ENCODE measurements around the gene FAM118B. TPM values are rescaled to one million over a fixed set of nuclear protein-coding genes. Genes with fewer than 3 reads are reported as not detected.

FAM118B gene
- total and polyA plus RNA-seq, 4 donors: 25.8 to 40.4 (median 33.7) TPM

DNA sequence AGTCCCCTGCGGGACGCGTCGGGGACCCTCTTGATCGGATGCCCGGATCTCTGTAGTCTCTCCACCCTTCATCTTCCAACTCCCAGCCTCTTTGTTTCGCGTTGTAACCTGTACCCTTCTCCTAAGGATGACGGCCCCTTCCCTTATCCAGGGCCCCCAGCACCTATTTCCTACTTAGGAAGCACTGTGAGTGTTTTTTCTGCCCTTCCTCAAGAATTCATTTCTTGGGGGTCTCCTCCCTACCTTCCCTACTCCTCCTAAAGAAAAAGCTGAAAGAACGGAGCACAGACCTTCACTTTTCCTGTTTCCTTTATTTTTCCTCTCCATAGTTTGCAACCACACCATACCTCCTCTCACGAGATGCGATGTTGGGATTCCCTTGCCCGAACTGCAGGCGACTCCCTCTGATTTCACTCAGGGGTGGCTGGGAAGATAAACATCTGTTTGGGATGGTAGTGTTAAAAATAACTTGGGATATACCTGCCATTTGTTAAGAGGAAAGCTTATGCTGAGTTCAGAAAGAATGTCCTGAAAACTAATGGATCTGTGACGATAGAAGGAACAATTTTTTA is 593 bp downstream of the FAM118B start:
- no peak overlapping the region for H3K27ac ChIP-seq (ENCODE audit: low read depth, low read length)
- DNase-seq (ENCODE audit: low read depth in 4 of 6, low spot score in 6 of 6): no peak
- H3K36me3 ChIP-seq (ENCODE audit: control insufficient read depth, insufficient read depth, low read length): peaks cover 4% of the 10 kb centered on the region
- peak overlapping the region; percentile 100 for H3K4me3 ChIP-seq (ENCODE audit: low read depth, low read length)
- peaks cover 9% of the 10 kb centered on the region for H3K4me1 ChIP-seq (ENCODE audit: control insufficient read depth, insufficient read depth, low read length)
- no peaks in the 10 kb centered on the region for H3K9me3 ChIP-seq (ENCODE audit: control insufficient read depth, insufficient read depth, low read length)
- no peaks in the 10 kb centered on the region for H3K27me3 ChIP-seq (ENCODE audit: control insufficient read depth, insufficient read depth, low read length)
- WGBS (ENCODE audit: insufficient coverage): 1% methylated on average over 11 of the region's 15 CpGs

DNA sequence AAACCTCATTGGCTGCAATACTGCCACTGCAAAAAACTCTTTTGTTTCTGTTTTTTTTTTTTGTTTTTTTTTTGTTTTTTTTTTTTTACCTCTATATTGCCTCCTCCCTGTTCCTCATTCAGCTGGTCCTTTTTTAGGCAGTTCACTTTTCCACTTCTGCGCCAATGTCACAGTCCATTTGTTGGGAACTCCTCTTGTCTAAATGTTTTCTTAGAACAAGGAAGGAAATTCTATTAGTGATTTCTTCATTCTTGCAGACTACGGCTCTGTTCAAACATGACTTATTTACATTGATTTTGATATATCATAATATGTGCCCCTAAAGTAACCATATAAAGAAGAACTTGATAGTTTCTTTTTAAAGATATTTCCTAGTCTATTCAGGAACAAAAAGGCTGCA is 2.9 kb downstream of the FAM118B start:
- Histone ChIP-seq H3K4me1 (ENCODE audit: control insufficient read depth, insufficient read depth, low read length) (peaks cover 9% of the 10 kb centered on the region), H3K9me3 (ENCODE audit: control insufficient read depth, insufficient read depth, low read length) (no peaks in the 10 kb centered on the region), H3K27ac (ENCODE audit: low read depth, low read length) (no peak overlapping the region), H3K4me3 (ENCODE audit: low read depth, low read length) (no peak overlapping the region), H3K36me3 (ENCODE audit: control insufficient read depth, insufficient read depth, low read length) (peaks cover 3% of the 10 kb centered on the region), H3K27me3 (ENCODE audit: control insufficient read depth, insufficient read depth, low read length) (no peaks in the 10 kb centered on the region)
- no peak for DNase-seq (ENCODE audit: low read depth in 4 of 6, low spot score in 6 of 6)
- WGBS (ENCODE audit: insufficient coverage): no CpG with 5 or more reads among the region's 2 CpGs

DNA sequence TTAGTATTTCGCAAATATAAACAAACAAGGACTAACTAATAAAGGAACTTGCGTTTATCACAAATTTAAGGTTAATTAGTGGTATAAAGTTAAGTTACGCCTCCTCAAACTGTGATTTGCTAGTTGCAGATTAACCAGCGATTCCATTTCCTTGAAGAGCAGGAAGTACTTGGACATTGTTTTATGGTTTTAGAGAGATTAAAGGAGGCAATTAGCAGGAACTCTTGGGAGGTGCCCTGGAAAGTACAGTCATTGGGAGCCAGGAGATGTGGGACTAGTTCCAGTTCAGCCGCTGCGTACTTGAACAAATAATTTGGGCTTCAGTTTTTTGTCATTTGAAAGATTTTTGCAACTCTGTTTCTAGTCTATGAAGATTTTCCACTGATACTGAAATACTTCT is 3.3 kb downstream of the FAM118B start:
- DNase-seq (ENCODE audit: low read depth in 4 of 6, low spot score in 6 of 6): no peak
- 70% methylated on average over 2 of the region's 6 CpGs for WGBS (ENCODE audit: insufficient coverage)
- H3K4me1 ChIP-seq (ENCODE audit: control insufficient read depth, insufficient read depth, low read length): peaks cover 9% of the 10 kb centered on the region
- H3K27ac ChIP-seq (ENCODE audit: low read depth, low read length): no peak overlapping the region
- H3K27me3 ChIP-seq (ENCODE audit: control insufficient read depth, insufficient read depth, low read length): no peaks in the 10 kb centered on the region
- H3K9me3 ChIP-seq (ENCODE audit: control insufficient read depth, insufficient read depth, low read length): no peaks in the 10 kb centered on the region
- H3K36me3 ChIP-seq (ENCODE audit: control insufficient read depth, insufficient read depth, low read length): no peaks in the 10 kb centered on the region
- no peak overlapping the region for H3K4me3 ChIP-seq (ENCODE audit: low read depth, low read length)

DNA sequence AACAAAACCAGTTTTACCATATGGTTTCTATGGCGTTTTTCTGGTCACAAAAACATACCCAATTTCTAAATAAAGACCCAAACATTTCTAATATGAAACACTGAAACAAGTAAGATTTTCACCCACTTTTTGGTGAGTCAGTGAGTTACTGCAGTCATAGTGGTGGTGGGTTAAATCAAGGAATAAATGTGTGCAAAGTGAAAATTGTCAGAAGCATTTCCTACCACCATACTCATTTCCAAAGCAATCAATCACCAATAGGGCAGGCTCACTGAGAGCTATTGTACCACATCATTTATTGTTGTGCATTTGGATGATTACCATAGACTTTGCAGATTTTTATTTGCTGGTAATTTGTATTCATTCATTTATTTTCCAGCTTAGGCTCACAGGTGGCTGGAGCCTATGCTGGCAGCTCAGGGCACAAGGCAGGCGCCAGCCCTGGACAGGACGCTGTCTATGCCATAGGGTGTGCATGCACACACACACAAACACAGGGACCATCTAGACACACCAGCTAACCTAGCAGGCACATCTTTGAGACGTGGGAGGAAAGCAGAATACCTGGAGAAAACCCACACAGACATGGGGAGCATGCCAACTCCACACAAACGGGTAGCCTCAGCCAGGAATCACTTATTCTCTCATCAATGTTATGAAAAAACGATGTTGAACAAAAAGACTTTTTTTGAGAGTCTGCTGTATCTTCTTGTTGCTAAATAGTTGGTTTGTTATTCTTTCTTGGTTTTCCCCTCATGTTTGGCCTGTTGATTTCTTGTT is 5.1 kb downstream of the FAM118B start:
- Histone ChIP-seq H3K4me1 (ENCODE audit: control insufficient read depth, insufficient read depth, low read length) (peaks cover 3% of the 10 kb centered on the region), H3K27ac (ENCODE audit: low read depth, low read length) (no peak overlapping the region), H3K36me3 (ENCODE audit: control insufficient read depth, insufficient read depth, low read length) (no peaks in the 10 kb centered on the region), H3K4me3 (ENCODE audit: low read depth, low read length) (no peak overlapping the region), H3K9me3 (ENCODE audit: control insufficient read depth, insufficient read depth, low read length) (no peaks in the 10 kb centered on the region), H3K27me3 (ENCODE audit: control insufficient read depth, insufficient read depth, low read length) (no peaks in the 10 kb centered on the region)
- no peak for DNase-seq (ENCODE audit: low read depth in 4 of 6, low spot score in 6 of 6)
- 91% methylated on average over 2 of the region's 6 CpGs for WGBS (ENCODE audit: insufficient coverage)

DNA sequence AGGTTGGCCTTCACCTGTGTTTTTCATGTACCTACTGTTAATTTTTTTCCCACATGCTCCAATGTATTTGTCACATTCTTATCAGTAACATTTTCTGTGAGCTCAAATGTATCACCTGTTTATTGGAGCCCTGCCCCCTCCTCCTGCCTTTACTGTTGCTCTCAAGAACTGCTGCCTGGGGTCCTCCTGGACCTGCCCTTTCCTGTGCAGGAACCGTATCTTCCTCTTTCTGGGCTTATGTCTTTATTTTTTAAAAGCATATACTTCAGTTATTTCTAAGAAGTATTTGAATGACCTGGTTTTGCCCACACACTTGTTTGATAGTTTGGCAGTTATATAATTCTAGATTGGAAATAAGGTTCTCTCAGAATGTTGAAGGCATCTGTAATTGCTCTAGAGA is 5.9 kb downstream of the FAM118B start:
- no peaks in the 10 kb centered on the region for H3K27me3 ChIP-seq (ENCODE audit: control insufficient read depth, insufficient read depth, low read length)

DNA sequence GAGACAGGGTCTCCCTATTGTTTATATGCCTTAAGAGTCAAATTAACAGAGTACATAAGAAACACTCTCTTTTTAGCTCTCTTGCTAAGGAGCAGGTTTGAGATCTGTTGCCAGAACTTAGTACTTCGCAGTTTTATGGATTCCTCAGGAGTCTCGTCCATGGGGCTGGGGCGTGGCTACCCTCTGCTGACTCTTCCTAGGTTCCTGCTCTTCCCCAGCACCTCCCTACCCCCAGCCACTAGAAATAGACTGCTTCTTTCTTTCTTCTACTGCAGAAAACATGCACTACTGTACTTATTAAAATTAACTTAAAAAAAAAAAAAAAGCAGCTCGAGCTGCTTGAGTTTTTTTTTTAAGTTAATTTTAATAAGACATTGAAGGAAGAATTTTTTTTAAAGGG is 8.0 kb downstream of the FAM118B start:
- Histone ChIP-seq H3K27me3 (ENCODE audit: control insufficient read depth, insufficient read depth, low read length) (no peaks in the 10 kb centered on the region), H3K4me1 (ENCODE audit: control insufficient read depth, insufficient read depth, low read length) (no peaks in the 10 kb centered on the region), H3K9me3 (ENCODE audit: control insufficient read depth, insufficient read depth, low read length) (no peaks in the 10 kb centered on the region), H3K4me3 (ENCODE audit: low read depth, low read length) (no peak overlapping the region), H3K27ac (ENCODE audit: low read depth, low read length) (no peak overlapping the region), H3K36me3 (ENCODE audit: control insufficient read depth, insufficient read depth, low read length) (no peaks in the 10 kb centered on the region)
- no peak for DNase-seq (ENCODE audit: low read depth in 4 of 6, low spot score in 6 of 6)
- 91% methylated on average over 3 of the region's 4 CpGs for WGBS (ENCODE audit: insufficient coverage)

More for the DNA sequence above, 5.9 kb downstream of the FAM118B start:
- no peaks in the 10 kb centered on the region for H3K36me3 ChIP-seq (ENCODE audit: control insufficient read depth, insufficient read depth, low read length)
- H3K27ac ChIP-seq (ENCODE audit: low read depth, low read length): no peak overlapping the region
- WGBS (ENCODE audit: insufficient coverage): no CpG with 5 or more reads among the region's 1 CpG
- H3K9me3 ChIP-seq (ENCODE audit: control insufficient read depth, insufficient read depth, low read length): no peaks in the 10 kb centered on the region
- H3K4me1 ChIP-seq (ENCODE audit: control insufficient read depth, insufficient read depth, low read length): no peaks in the 10 kb centered on the region
- no peak overlapping the region for H3K4me3 ChIP-seq (ENCODE audit: low read depth, low read length)
- DNase-seq (ENCODE audit: low read depth in 4 of 6, low spot score in 6 of 6): no peak

DNA sequence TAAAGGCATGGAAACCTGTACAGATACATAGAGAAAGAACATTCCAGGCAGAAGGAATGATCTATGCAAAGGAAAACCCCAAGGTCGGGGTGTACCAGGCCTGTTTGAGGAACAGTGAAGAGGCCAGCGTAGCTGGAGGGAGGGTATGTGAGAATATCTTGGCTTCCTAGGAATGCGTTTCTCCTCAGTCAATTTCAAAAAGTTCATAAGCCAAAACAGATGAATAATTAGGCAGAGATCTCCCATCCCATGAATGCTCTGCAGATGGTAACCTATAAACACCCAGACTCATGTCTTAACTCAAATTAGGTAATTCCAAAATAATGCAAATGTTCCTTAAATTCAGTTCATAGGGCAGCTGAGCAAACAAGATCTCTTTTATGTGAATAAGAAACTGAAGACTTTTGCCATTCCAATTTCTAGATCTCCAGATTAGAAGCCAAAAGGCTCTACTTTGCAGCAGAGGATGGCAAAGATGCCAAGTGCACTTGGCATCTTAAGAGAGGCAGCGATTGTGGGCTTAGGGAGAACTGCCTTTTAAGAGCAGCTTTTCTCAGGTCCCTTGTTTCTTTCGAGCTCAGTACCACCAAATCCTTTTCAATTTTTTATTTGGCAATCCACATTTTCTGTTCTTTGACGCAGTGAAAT is 13.2 kb downstream of the FAM118B start:
- no peak overlapping the region for H3K4me3 ChIP-seq (ENCODE audit: low read depth, low read length)
- H3K4me1 ChIP-seq (ENCODE audit: control insufficient read depth, insufficient read depth, low read length): no peaks in the 10 kb centered on the region
- no peaks in the 10 kb centered on the region for H3K9me3 ChIP-seq (ENCODE audit: control insufficient read depth, insufficient read depth, low read length)
- H3K36me3 ChIP-seq (ENCODE audit: control insufficient read depth, insufficient read depth, low read length): no peaks in the 10 kb centered on the region
- H3K27ac ChIP-seq (ENCODE audit: low read depth, low read length): no peak overlapping the region
- peak in 1 of 6 donors; percentile 59 for DNase-seq (ENCODE audit: low read depth in 4 of 6, low spot score in 6 of 6)
- WGBS (ENCODE audit: insufficient coverage): 74% methylated on average over 3 of the region's 6 CpGs
- no peaks in the 10 kb centered on the region for H3K27me3 ChIP-seq (ENCODE audit: control insufficient read depth, insufficient read depth, low read length)

DNA sequence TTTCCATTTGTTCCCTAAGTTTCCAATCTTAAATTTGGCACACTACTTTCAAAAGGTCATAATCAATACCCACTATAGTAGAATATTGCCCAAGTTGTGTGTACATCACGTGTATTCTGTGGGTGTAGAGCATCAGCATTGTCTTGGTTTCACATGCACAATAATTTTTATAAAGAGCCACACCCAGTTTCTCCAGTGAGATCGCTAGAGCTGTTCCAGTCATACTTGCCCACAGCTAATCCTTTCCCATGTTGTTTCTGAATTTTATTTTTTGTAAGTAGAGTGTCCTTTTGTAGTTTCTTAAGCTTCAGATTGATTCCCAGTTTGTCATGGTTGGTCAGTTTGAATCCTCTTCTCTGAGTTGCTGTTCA is 13.7 kb downstream of the FAM118B start:
- no peak overlapping the region for H3K27ac ChIP-seq (ENCODE audit: low read depth, low read length)
- no peaks in the 10 kb centered on the region for H3K27me3 ChIP-seq (ENCODE audit: control insufficient read depth, insufficient read depth, low read length)
- no peaks in the 10 kb centered on the region for H3K9me3 ChIP-seq (ENCODE audit: control insufficient read depth, insufficient read depth, low read length)
- no peaks in the 10 kb centered on the region for H3K4me1 ChIP-seq (ENCODE audit: control insufficient read depth, insufficient read depth, low read length)
- DNase-seq (ENCODE audit: low read depth in 4 of 6, low spot score in 6 of 6): no peak
- WGBS (ENCODE audit: insufficient coverage): no CpG with 5 or more reads among the region's 2 CpGs
- H3K36me3 ChIP-seq (ENCODE audit: control insufficient read depth, insufficient read depth, low read length): no peaks in the 10 kb centered on the region
- no peak overlapping the region for H3K4me3 ChIP-seq (ENCODE audit: low read depth, low read length)

DNA sequence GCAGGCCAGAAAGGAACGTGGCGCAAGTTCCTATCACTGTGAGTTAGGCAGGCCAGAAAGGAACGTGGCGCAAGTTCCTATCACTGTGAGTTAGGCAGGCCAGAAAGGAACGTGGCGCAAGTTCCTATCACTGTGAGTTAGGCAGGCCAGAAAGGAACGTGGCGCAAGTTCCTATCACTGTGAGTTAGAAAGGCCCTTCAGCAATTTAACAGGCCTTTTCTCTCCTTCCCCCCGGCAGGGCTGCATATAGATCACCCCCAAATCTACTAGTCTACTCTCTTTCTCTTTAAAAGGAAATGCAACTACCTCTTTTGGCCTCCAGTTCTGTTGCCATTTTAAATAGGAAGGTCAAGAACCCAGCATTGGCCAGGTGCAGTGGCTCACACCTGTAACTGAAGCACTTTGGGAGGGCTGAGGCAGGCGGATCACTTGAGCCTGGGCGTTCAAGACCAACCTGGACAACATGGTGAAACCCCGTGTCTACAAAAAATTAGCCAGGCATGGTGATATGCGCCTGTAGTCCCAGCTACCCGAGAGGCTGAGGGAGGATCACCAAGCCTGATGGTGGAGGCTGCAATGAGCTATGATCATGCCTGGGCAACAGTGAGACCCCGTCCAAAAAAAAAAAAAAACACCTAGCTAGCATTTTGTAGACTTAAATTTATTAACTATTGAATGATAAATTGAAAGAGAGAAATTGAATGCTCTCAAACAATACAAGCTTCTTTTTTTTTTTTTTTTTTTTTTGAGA is 14.9 kb downstream of the FAM118B start:
- DNase-seq (ENCODE audit: low read depth in 4 of 6, low spot score in 6 of 6): no peak

More for the DNA sequence above, 14.9 kb downstream of the FAM118B start:
- no peak overlapping the region for H3K4me3 ChIP-seq (ENCODE audit: low read depth, low read length)
- H3K4me1 ChIP-seq (ENCODE audit: control insufficient read depth, insufficient read depth, low read length): no peaks in the 10 kb centered on the region
- H3K27me3 ChIP-seq (ENCODE audit: control insufficient read depth, insufficient read depth, low read length): no peaks in the 10 kb centered on the region
- H3K9me3 ChIP-seq (ENCODE audit: control insufficient read depth, insufficient read depth, low read length): no peaks in the 10 kb centered on the region
- WGBS (ENCODE audit: insufficient coverage): 88% methylated on average over 3 of the region's 15 CpGs
- H3K27ac ChIP-seq (ENCODE audit: low read depth, low read length): no peak overlapping the region
- no peaks in the 10 kb centered on the region for H3K36me3 ChIP-seq (ENCODE audit: control insufficient read depth, insufficient read depth, low read length)

Measured in spinal cord (tissue), 10 donors.